NCI-H146 treated with DMSO at 0.1 percent for 48 hours (cell line): ENCODE data around the gene CDCA5.

ENCODE experiments used
- DNase-seq: peaks from one replicate; lab custom pipeline; 2025; ENCODE audit not compliant: unreplicated experiment; lab: John Stamatoyannopoulos, UW

CDCA5 gene

DNA sequence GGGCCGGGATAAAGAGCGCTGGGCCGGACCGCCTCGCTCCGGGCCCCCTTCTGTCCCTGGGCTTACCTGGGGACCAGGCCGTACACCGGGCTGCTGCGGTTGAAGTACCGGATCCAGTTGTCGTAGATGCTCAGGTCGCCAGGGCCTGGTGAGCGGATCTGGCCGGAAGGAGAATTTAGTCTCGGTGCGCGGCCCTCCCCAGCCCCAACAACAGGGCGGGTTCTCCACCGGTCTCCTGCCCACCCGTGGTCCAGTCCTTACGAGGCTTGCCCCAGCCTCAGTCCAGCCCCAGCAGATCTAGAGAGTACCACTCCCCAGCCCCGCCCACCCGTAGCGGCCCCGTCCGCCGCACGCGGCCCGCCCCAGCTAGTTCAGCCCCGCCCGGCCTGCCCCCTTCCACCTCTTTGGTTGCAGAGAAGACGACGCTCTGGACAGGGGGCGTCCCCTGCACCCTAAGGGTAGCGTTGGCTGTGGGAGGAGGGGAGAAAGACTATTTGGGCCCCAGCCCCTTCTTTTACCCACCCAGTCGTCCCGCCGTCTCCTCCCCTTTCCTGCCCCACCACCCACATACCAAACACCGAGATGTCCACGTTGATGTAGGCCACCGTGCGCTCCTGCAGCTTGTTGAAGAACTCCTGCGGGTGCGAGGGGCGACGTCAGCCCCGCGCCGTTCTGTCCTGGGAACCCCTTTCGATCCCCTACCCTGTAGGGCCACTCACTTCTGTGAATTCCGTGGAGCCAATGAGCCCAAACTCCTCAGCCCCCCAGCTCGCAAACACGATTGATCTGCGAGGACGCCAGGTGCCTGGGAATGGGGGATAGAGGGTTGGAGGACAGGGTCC, 36.0 kb downstream of the CDCA5 start:
- no peak for DNase-seq

DNA sequence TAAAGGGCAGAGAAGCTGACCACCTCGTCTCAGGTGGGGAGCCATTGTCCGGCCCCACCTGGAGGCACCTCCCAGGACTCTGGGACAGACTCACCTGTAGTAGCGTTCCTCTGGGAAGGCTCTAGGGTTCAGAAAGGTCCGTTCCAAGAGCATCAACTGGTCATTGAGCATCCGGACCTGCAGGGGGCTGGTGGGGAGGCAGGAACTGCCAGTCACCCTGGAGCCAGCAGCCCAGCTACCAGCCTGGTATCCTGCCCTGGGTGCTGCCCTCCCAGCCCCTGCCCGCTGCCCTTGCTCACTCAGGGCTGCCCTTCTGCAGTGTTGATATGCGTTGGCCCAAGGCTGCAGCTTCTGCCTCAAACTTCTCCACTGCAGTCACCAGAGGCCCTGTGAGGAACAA, 38.1 kb downstream of the CDCA5 start:
- DNase-seq = no peak

- no peak for DNase-seq
Observed at GRCh38 chr11:65045061-65045460, 38.8 kb downstream of the CDCA5 start.

GRCh38 chr11:65043881-65044501, 39.8 kb downstream of the CDCA5 start:
- DNase-seq = no peak

GRCh38 chr11:65042891-65043290, 40.9 kb downstream of the CDCA5 start:
- no peak for DNase-seq

GRCh38 chr11:65040847-65041622, 42.8 kb downstream of the CDCA5 start, which contains the start of gene SAC3D1:
SAC3D1 (plus strand) TSS chr11:65041210; CDS start chr11:65041293, 83 bp downstream.
- DNase-seq = peak; percentile 92

DNA sequence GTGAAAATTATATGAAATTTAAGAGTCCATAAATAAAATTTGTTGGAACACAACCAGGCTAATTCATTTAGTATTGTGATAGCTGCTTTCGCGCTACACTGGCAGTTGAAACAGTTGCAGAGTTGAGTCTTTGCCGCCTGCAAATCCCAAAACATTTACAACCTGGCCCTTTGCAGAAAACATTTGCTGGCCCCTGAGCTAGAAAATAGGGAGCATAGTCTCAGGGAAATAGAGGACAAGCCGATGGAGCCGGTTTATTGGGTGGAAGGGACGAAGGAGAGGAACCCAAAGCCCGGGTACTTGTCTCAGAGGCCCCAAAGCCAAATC, 43.4 kb downstream of the CDCA5 start:
- DNase-seq = no peak

- DNase-seq = no peak
Observed at GRCh38 chr11:65036931-65037330, 46.9 kb downstream of the CDCA5 start.

DNA sequence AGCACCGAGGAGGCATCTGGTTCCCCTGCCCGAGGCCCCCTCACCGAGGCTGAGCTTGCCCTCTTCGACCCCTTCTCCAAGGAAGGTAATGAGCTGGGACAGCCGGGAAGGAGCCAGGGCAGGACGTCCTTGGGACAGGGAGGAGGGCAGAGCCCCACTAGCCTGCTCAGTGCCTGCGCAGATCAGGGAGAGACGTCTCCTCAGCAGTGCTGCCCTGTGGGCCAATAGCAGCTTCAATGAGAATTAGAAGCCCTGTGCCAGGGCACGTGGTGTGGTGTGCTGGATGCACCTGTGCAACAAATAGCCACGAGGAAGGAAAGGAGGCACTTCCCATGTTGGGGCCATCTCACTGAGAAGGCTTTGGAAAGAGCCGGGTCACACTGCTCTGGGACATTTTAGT, 48.3 kb downstream of the CDCA5 start:
- no peak for DNase-seq

DNA sequence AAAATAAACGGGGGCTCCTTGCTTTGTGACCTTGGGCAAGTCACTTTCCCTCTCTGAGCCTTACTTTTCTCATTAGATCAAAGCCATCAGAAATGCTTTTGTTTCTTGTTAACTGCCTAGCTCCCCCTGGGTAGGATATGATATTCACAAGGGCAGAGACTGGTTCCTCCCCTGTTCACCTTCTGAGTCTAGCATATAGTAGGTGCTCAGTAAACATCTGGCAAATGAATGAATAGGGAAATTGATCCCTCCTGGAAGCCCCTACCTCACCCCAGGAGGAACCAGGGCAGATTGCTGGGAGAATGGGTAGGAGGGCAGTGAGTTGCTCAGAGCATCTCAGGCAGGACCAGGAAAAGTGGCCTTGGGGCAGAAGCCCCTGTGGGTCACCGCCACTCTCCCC, 49.4 kb downstream of the CDCA5 start:
- no peak for DNase-seq

DNA sequence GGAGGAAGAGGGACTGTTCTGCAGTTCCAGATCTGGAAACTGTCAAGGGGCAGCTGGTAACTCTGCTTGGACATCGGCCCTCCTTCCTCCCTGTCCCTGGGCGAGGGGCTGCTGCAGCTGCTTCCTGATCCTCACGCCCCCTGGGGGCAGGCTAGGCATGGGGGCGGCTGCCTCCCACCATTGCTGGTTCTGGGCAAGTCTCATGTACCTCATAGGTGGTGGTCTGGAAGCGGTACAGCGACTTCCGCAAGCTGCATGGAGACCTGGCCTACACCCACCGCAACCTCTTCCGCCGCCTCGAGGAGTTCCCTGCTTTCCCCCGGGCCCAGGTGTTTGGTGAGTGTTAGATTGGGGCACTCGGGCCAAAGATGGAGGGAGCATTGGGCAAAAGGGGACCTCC, 51.6 kb downstream of the CDCA5 start:
- no peak for DNase-seq
